ENCODE results near the gene IL33. TPM values are rescaled to one million over a fixed set of nuclear protein-coding genes. Genes with fewer than 3 reads are reported as not detected.

Gene IL33
- total RNA-seq, 3 donors from 2014 or later, result not detected

DNA sequence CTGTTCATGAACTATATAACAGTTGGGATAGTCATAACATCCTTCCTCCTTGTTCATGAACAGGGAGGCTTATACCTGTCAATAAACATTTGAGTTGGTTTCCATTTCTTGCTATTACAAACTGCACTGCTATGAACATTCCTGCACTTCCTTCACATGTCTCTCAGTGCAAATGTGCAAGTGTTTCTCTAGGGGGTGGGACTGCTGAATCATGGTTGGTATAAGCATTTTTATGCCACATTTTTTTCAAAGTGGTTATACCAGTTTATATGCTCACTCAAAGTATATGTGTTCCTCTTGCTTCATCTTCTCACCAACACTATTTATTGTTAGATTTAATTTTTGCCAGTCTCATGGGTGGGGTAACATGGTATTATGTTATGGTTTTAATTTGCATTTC, 86.8 kb downstream of the IL33 start:
- DNase-seq, result no peak
- H3K27me3 Mint-ChIP-seq (ENCODE audit: low read depth), result peaks cover 14% of the 10 kb centered on the region
- H3K36me3 Mint-ChIP-seq (ENCODE audit: insufficient read depth), result no peaks in the 10 kb centered on the region
- H3K9me3 Mint-ChIP-seq, result no peaks in the 10 kb centered on the region
- ATAC-seq, result no peak
- no peaks in the 10 kb centered on the region for H3K4me1 Mint-ChIP-seq (ENCODE audit: low read depth)
- no peak overlapping the region for H3K4me3 Mint-ChIP-seq

DNA sequence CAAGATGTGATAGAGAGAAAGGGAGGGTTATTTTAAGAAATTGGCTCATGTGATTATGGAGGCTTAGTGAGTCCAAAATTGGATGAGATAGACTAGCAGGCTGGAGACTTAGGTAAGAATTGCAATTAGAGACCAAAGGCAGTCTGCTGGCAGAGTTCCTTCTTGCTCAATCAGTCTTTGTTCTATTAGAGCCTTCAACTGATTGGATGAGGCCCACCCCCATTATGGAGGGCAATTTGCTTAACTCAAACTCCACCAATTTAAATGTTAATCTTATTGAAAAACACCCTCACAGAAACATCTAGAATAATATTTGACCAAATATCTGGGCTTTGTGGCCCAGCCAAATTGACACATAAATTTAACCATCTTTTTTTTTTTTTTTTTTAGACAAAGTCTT, 88.6 kb downstream of the IL33 start:
- H3K4me1 Mint-ChIP-seq (ENCODE audit: low read depth), result no peaks in the 10 kb centered on the region
- no peak overlapping the region for H3K4me3 Mint-ChIP-seq
- DNase-seq (no peak), ATAC-seq (no peak)
- H3K27me3 Mint-ChIP-seq (ENCODE audit: low read depth), result peaks cover 10% of the 10 kb centered on the region
- no peaks in the 10 kb centered on the region for H3K36me3 Mint-ChIP-seq (ENCODE audit: insufficient read depth)
- H3K9me3 Mint-ChIP-seq, result no peaks in the 10 kb centered on the region

DNA sequence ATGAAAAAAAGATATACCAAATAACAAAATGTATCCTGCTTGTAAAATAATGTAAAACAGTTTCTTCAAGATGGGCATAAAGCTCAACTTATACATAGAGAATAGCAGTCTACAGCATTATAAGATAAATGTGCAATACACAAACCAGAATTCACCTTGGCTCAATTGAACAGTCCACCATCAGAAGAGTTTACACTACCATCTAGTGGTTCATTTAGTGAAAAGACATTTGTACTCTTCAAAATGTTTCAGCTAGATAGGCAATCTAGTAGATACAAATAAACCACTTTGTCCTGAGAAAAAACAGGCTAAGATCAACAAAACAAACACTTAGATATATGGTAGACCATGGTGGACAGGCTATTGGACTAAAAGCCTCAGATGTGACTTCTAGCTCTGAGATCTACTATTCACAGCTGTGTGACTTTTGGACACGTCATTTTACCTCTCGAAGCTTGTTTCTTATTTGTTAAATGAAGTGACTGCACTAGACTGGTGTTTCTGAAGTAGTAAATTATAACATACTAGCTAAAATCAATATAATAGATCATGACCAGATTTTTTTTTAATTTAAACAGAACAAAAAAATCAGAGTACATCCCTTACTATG, 90.5 kb downstream of the IL33 start:
- no peaks in the 10 kb centered on the region for H3K4me1 Mint-ChIP-seq (ENCODE audit: low read depth)
- DNase-seq, result no peak
- no peaks in the 10 kb centered on the region for H3K36me3 Mint-ChIP-seq (ENCODE audit: insufficient read depth)
- H3K27me3 Mint-ChIP-seq (ENCODE audit: low read depth), result peaks cover 10% of the 10 kb centered on the region
- no peak for ATAC-seq
- H3K9me3 Mint-ChIP-seq, result no peaks in the 10 kb centered on the region
- H3K4me3 Mint-ChIP-seq, result no peak overlapping the region

Other genes with a start within 250 kb of the IL33 start
- gene RANBP6, start 200.2 kb upstream of the IL33 start, total RNA-seq, result 10 to 100 TPM; 19.3 to 20.6 (median 20.0) TPM
- not detected for gene TPD52L3, start 112.6 kb downstream of the IL33 start, total RNA-seq
- 10 to 100 TPM; 34.9 to 38.0 (median 35.6) TPM for gene UHRF2, start 197.4 kb downstream of the IL33 start, total RNA-seq

Measured in activated T-cell treated with anti-CD3 and anti-CD28 coated beads, Interleukin-2, amount 50 U/mL, for 4 hours (primary cell).